Uterus (tissue), 4 donors: ENCODE measurements around the gene WNT11. TPM values are rescaled to one million over a fixed set of nuclear protein-coding genes. Genes with fewer than 3 reads are reported as not detected.

Experiments used
- DNase-seq, 2 donors: peaks; one replicate each; pipeline ENCODE4 v3.0.0-alpha.2; 2019 to 2020
- H3K27ac ChIP-seq, 2 donors: fragments of 200-600 bp; sonication (generic); 1 replicate in 1 of 2; 2 replicates in 1 of 2; pipeline ENCODE4 v1.5.1; 2016 to 2018
- H3K27me3 ChIP-seq, 2 donors: fragments of 200-600 bp; sonication (generic); one replicate each; pipeline ENCODE4 v1.5.1; 2018 to 2019; ENCODE audit warnings: control low read depth in 1 of 2
- H3K36me3 ChIP-seq, 2 donors: fragments of 200-600 bp; sonication (generic); one replicate each; pipeline ENCODE4 v1.5.1; 2019; ENCODE audit warnings: control low read depth in 1 of 2
- H3K4me1 ChIP-seq, 2 donors: fragments of 200-600 bp; sonication (generic); one replicate each; pipeline ENCODE4 v1.5.1; 2018 to 2019; ENCODE audit warnings: control low read depth in 1 of 2
- H3K4me3 ChIP-seq, 2 donors: fragments of 200-600 bp; sonication (generic); 1 replicate in 1 of 2; 2 replicates in 1 of 2; pipeline ENCODE4 v1.5.1; 2018 to 2019; ENCODE audit warnings: mild to moderate bottlenecking in 1 of 2
- H3K9me3 ChIP-seq, 2 donors: fragments of 200-600 bp; sonication (generic); one replicate each; pipeline ENCODE4 v1.5.1; 2019; ENCODE audit warnings: control low read depth in 1 of 2
- POLR2A ChIP-seq, 2 donors: fragments of 450-650 bp; IDR thresholded peaks; one replicate each; pipeline ENCODE4 v1.6.1; 2016; ENCODE audit warnings: antibody characterized with exemption in 2 of 2, mild to moderate bottlenecking in 1 of 2, moderate library complexity in 1 of 2
- intact Hi-C: fragments of 100-400 bp; cut with DNase I; formaldehyde crosslinking; loops from one replicate; pipeline ENCODE4 v1.15.1; 2023; ENCODE audit warnings: low total_unique reads
- total RNA-seq, 4 donors: library from RNA; depleted of rRNA in 3 of 4; stranded (reverse); fragments of >200 nt in 3 of 4; gene quantifications; one replicate each; pipeline versions ENCODE4 v1.1.0 to v1.2.4, GENCODE V29; 2014 to 2023
- TF ChIP-seq, protein P1 (sequence below), 4 experiments: fragments of 200-600 bp in 2 of 4; fragments of 450-650 bp in 2 of 4; sonication (generic) in 2 of 4; IDR thresholded peaks; one replicate each; pipeline ENCODE4 v1.5.1; 2016 to 2019; ENCODE audit warnings: antibody characterized with exemption in 4 of 4, mild to moderate bottlenecking in 2 of 4, moderate library complexity in 1 of 4
- donor health status: DM: yes; HTN: yes; CAD: no.

WNT11 gene
- total RNA-seq, 4 donors from 2014 or later, result 5.1 to 16.7 (median 9.5) TPM

- H3K4me1 ChIP-seq, result no peaks in the 10 kb centered on the region
- intact Hi-C loops, result no loop called here
- no peaks in the 10 kb centered on the region for H3K36me3 ChIP-seq
- TF ChIP-seq, protein P1, sequence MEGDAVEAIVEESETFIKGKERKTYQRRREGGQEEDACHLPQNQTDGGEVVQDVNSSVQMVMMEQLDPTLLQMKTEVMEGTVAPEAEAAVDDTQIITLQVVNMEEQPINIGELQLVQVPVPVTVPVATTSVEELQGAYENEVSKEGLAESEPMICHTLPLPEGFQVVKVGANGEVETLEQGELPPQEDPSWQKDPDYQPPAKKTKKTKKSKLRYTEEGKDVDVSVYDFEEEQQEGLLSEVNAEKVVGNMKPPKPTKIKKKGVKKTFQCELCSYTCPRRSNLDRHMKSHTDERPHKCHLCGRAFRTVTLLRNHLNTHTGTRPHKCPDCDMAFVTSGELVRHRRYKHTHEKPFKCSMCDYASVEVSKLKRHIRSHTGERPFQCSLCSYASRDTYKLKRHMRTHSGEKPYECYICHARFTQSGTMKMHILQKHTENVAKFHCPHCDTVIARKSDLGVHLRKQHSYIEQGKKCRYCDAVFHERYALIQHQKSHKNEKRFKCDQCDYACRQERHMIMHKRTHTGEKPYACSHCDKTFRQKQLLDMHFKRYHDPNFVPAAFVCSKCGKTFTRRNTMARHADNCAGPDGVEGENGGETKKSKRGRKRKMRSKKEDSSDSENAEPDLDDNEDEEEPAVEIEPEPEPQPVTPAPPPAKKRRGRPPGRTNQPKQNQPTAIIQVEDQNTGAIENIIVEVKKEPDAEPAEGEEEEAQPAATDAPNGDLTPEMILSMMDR (IDR thresholded peaks at IDR 0.05), result no peak
- TF ChIP-seq POLR2A (IDR thresholded peaks at IDR 0.05), result no peak
- no peak overlapping the region for H3K27ac ChIP-seq
- no peak for DNase-seq
- H3K4me3 ChIP-seq, result no peak overlapping the region
- no peaks in the 10 kb centered on the region for H3K9me3 ChIP-seq
- H3K27me3 ChIP-seq, result no peaks in the 10 kb centered on the region
Measured at GRCh38 chr11:76245720-76246119, 39.4 kb upstream of the WNT11 start.

DNA sequence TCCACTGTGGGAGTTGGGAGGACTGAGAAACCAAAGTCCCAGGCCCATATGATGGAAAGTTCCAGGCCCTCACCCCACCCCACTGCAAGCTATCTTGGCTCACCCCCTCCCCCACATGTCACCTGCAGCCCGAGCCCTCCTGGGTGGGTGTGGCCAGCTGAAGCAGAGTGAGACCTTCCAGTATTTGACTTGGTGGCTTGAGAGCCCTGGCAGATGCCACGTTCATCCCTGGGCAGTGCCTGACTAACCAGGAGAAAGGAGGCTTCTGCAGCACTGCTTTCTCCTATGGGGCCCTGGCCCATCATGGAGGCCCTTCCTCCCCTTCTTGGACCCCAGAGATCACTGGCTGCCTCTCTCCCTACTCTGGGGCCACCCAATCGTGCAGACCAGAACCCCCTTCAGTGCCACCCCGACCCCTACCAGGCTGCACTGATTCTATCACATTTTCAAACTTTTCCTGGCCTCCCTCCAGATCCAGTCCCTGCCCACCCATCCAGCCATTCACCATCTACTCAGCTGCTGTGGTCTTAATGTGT, 38.1 kb upstream of the WNT11 start:
- Histone ChIP-seq H3K4me1 (no peaks in the 10 kb centered on the region), H3K27ac (no peak overlapping the region), H3K36me3 (no peaks in the 10 kb centered on the region), H3K4me3 (no peak overlapping the region), H3K27me3 (no peaks in the 10 kb centered on the region), H3K9me3 (no peaks in the 10 kb centered on the region)
- intact Hi-C loops, result no loop called here
- no peak for DNase-seq
- TF ChIP-seq, protein P1 (IDR thresholded peaks at IDR 0.05), result no peak
- TF ChIP-seq POLR2A (IDR thresholded peaks at IDR 0.05), result no peak

GRCh38 chr11:76243957-76244285, 37.6 kb upstream of the WNT11 start:
- Histone ChIP-seq H3K9me3 (no peaks in the 10 kb centered on the region), H3K27me3 (no peaks in the 10 kb centered on the region), H3K4me3 (no peak overlapping the region), H3K4me1 (no peaks in the 10 kb centered on the region), H3K36me3 (no peaks in the 10 kb centered on the region), H3K27ac (no peak overlapping the region)
- TF ChIP-seq POLR2A (IDR thresholded peaks at IDR 0.05), result no peak
- TF ChIP-seq, protein P1 (IDR thresholded peaks at IDR 0.05), result no peak
- intact Hi-C loops, result no loop called here
- no peak for DNase-seq

DNA sequence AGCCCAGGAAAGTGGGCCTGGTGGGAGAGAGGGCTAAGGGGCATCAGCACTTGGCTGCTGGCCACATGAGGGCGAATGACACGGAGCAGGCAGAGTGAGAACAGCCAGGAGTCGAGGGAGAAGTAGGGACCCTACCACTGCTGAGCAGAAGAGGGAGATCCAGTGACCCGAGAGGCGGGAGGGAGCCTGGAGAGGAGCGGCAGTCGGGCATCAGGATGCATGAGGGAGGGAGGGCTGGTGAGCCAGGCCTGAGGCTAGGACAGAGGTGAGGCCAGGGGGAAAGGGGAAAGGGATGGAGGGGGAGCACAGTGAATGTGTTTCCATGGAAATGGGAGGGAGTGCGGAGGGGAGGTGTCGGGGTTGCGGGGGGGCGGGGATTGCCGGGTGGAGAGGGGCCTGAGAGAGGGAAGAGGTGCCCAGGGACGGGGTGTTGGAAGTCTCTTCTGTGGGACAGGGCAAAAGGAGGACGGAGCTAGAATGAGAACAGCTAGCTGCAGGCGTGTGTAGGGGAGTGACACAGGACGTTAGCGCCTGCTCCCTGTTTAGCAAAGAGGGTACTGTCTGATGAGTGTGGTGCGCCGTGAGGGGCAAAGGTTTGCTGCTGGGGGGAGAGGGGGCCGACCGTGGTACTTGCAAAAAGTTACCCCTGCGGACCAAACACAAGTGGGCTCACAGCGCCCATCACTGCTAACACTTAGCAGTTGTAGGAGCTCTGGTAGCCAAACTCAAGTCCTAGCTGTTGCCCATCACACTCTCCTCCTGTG, 37.1 kb upstream of the WNT11 start:
- no peaks in the 10 kb centered on the region for H3K27me3 ChIP-seq
- no peaks in the 10 kb centered on the region for H3K36me3 ChIP-seq
- no peak for TF ChIP-seq POLR2A (IDR thresholded peaks at IDR 0.05)
- TF ChIP-seq, protein P1 (IDR thresholded peaks at IDR 0.05), result no peak
- no peak overlapping the region for H3K4me3 ChIP-seq
- no peaks in the 10 kb centered on the region for H3K9me3 ChIP-seq
- intact Hi-C loops, result no loop called here
- DNase-seq, result no peak
- H3K4me1 ChIP-seq, result no peaks in the 10 kb centered on the region
- H3K27ac ChIP-seq, result no peak overlapping the region

DNA sequence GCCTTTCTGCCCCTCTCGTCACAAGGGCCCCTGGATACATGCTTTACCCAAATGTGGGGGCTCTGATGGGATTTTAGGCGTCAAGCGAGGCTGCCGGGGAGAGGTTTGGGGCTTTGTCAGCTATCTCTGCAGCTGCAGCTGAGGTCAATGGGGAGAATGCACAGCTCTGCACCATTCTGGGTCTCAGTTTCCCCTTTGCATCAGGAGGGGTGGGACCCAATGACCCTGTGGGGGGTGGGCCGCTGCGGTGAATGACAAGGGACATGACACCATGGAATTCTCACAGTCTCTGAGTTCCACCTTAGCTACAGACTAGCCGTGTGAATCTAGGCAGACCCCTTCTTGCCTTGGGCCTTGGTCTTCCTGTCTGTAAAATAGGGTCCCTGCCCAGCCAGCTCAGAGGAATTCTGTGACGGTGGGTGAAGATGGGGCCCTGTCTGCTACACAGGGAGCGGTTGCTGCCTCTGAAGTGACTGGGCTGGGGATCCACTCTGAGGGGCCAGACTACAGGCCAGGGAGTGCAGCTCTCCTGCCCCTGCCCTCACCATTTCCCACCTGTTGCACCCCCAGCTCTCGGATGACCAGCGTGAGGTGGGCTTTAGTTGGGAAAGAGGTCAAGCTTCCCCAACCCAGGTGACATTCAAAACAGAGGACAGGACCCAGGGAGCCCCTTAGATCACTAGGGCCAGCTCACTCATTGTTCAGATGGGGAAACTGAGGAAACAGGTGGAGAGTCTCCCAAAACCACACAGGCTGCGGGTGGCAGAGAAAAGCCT, 35.9 kb upstream of the WNT11 start:
- no peak overlapping the region for H3K27ac ChIP-seq
- no peak overlapping the region for H3K4me3 ChIP-seq
- TF ChIP-seq POLR2A (IDR thresholded peaks at IDR 0.05), result no peak
- no peaks in the 10 kb centered on the region for H3K36me3 ChIP-seq
- no peaks in the 10 kb centered on the region for H3K9me3 ChIP-seq
- H3K4me1 ChIP-seq, result no peaks in the 10 kb centered on the region
- no peaks in the 10 kb centered on the region for H3K27me3 ChIP-seq
- intact Hi-C loops, result no loop called here
- no peak for DNase-seq
